GM18520 (cell line): ENCODE results near the gene TBCD.

ENCODE experiments used
- ATAC-seq: cut with Tn5 transposase; IDR thresholded peaks from one replicate; pipeline ENCODE4 v1.9.1; 2021; ENCODE audit not compliant: unreplicated experiment

The TBCD gene

DNA sequence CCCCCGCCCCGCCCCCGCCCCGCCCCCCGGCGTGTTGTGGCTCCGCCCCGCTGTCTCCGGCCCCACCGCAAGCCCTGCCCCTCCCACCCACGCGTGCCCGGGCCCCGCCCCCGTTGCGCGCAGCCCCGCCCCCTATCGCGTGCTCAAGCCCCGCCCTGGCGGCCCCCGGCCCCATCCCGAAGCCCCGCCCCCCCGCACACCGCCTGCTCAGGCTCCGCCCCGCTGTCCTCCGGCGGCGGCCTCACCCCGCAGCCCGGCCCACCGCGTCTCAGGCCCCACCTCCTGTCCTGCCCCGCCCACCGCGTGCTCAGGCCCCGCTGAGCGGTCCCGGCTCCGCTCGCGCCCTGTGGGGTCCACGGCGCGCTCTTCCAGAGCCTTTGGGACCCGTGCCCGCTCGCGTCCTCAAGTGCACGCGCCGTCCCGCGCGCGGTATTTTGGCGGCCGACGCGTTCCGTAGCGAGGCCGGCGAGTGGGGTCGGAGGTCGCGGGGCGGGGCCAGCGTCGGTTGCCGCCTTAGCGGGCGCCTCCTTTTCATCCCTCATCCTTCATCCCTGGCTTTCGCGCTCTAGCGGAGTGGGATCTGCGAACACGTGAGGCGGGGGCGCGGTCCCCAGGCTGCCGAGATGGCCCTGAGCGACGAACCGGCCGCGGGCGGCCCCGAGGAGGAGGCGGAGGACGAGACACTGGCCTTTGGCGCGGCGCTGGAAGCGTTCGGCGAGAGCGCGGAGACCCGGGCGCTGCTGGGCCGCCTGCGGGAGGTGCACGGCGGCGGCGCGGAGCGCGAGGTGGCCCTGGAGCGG lies at the start of gene TBCD:
Gene TBCD (plus strand): TSS at position 495 of the 800 bp plus-strand sequence. CDS start 129 bp downstream, at position 624.
- ATAC-seq = peak; percentile 54

DNA sequence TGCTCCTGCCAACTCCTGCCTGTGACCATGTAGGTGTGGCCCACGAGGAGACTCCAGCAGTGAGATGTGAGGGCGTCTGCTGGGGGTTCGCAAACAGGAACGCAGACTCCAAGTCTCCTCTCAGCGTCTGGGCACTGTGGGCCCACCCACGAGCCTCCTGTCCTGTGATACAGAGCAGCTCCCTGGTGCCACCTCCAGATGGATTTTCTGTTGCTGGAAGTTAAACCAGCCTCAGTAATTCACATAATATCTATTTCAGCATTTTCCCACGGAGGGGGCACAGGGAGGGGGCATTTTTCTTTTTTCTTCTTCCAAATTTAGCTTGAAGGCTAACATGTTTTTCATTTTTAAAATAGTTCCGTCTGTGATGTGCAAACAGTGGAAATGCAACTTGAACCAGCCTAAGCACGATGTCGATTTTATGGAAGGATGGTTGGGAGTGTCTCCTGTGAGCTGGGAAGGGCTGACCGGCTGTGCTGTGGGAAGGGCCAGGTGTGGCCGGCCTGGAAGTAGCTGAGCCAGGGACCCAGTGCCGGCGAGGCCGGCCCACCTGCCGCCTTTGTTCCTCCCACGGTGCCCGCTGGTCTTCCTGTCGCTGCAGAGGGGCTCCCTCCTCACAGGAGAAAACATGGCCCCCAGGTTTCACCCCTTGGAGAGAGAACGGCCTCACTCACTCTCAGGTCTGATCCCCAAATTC lies 49.5 kb upstream of the TBCD start:
- ATAC-seq = no peak

DNA sequence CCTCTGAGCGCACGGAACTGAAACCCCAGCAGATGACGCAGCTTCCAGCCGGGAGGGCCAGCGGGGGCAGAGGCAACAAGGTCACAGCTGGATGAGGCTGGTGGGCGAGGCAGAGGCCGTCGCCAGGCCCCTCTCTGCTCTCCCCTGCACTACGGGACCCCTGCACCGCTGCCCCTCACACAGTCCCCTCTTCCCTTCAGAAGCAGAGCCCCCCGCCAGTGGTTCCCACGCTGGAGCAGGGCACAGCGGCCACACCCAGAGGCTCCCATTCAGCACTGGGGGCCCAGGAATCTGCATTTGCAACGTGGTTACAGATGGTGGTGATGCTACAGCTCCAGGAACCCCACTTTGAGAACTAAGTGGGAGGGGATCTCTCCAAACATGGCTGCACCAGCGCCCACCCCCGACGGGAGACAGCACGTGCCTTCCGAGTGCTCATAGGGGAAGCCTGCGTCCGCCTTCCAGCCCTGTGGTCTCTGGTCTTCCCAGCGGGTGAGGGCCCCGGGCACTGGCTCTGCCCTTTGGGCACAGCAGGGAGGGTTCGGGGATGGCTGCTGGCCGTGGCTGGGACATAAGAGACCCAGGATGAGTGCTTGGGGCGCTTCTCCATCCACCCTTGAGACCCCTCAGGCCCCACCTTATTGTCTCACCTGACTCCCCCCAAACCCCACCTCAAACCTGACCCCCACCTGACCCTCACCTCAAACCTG lies 48.7 kb upstream of the TBCD start:
- no peak for ATAC-seq

DNA sequence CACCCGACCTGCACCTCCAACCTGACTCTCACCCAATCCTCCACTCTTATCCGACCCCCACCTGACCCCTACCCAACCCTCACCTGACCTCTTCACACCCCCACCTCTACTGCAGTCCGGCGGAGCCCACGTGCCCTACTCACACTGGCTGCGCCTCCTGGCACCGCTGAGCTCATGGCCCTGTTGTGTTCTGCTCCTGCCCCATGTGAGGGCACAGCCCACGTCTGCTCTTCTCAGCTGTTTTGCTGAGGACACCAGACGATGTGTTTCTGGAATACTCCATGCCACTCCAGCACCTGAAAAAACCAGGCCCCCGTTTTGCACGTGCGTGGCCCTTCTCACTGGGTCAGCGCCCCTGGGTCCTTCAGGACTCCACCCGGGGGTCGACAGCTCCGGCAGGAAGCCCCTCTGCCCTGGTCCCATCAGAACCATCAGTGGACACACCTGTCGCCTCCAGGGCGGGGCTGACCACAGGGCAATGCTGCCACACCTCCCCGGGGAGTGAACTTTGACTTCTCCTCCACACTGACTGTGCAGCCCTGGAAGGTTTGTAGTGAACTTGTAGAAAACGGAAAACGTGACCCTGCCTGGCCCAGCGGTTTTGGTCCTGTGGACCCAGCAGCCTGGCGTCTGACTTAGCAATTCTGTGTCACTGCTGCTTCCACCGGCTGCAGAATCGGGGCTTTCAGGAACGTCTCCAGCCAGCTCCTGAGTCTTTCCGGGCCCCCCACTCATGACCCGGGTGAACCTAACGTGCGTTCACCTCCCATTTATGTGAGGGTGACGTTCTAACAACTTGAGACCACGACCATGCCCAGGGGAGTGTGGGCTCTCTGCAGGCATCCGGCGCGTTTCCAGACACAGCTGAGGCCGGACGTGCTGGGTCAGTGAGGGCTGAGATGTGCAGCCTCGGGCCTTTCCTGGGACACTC lies 47.7 kb upstream of the TBCD start:
- ATAC-seq = no peak

DNA sequence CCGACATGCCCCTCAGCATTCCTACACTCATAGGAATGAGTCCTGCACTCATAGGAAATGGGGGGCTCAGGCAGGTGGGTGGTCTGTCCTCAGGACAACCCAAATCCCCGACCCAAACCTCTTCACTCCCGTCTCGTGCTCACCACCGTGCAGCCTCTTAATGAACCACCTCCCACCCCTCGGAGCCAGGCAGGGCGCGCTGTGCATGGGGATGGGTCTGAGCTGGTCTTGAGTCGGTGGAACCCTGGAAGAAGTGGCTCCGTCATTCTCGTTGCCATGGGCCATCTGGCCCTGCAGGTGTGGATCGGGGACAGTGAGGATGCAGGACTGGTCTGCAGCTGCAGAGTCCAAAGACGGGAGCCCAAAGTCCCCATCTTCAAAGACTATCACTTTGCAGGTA lies 47.0 kb upstream of the TBCD start:
- ATAC-seq = no peak

DNA sequence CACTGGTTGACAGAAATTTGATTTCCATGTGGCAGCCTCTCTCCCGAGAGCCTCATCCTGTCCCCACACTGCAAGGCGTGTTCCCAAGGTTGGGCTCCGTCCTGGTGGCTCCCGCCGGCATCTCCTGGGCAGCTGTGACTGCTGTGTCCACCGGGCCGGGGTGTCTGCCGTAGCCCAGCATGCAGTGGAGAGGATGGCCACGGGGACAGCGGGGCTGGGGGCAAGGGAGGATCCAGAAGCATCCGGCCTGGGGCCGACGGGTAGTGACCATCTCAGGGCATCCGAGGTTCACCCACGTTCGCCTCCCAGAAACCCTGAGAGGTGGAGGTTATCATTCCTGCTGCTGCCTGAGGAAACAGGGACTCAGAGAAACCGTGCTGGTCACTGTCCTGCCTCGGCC lies 46.1 kb upstream of the TBCD start:
- ATAC-seq = no peak

DNA sequence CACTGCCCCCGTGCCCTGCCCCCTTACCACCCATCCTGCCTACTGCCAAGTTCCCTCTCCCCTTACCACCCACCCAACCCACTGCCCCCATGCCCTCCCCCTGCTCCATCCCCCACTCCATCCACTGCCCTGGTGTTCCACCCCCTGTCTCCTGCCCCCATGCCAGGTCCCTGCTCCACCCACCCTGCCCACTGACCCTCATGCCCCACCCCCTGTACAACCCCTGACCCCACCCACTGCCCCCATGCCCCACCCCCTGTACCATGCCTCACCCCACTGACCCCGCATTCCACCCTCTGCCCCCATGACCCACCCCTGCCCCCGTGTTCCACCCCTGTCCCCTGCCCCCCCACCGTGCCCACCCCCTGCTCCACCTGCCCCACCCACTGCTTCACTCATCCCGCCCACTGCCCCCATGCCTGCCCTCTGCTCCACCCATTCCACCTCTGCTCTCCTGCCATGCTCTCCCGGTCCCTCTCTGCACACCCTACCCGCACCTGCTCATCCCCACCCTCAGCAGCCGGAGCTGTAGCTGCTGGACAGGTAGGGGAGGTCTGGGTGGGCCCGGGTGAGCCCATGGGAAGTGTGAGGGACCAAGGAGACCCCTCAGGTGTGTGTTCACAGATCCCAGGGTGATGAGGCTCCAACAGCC lies 42.7 kb upstream of the TBCD start:
- no peak for ATAC-seq

DNA sequence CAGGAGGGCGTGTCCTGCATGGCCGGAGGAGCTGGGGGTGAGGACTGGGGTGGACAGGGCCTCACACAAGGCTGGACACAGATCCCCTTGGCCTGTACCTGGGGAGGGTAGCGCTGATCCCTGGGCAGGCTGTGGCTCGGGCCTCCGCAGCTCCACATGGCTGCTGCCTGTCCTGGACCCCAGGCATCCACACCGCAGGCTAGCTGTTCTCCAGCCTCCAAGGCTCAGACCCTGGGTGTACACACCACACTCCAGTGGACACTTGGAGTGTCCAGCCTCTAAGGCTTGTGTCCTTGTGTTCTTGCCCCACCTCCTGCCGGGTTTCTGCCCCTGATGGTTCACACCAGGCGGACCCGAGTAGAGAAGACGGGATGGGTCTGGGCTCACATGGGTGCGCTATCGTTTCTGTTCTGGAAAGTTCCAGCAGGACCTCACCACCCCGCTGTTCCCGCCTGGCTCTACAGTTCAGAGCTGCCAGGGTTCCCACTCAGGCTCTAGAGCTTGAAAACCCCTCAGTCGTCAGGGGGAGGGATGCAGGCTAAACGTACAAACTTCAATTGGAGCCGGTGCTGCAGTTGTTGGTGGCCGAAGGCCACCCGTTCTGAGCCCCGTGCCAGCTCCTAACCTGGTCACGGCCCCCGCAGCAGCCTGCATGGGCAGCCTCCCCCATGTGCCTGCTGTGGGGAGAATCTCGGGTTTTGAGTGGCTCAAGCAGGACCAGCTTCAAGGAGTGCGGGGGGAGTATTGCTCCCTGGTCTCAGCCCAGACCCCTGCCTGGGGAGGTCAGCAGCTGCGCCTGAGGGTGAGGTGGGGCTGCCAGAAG lies 42.0 kb upstream of the TBCD start:
- ATAC-seq = no peak

DNA sequence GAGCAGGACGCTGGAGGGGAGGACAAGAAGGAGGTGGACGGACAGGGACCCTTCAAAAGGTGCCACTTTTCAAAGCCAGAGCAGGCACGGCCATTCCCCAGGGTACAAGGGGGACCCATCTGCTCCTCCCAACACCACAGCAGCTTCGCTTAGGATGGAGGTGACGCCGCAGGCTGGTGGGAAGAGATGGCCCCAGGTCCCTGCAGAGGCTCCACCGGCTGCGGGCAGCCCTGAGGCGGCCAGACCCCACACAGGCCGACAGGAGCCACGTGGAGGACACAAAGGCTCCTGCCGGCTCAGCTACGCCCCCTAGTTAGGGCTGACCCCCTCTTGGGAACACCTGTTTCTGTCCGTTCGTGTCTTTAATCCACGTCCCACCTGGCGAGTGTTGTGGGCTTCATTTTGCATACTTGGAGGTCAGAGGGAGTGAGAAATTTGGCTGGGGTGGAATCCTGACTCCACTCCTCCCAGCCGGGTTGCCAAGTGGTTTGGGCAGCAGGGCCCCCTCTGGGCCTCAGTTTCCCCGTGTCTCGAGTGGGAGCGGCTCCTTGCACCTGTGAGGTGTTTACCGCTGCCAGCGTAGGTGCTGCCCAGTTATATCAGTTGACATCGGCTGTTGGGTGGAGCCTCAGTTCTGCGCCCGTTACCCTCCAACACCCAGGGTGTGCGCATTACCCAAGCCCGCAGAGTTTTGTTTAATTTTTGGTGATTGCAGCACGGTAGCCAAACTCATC lies 41.2 kb upstream of the TBCD start:
- no peak for ATAC-seq

DNA sequence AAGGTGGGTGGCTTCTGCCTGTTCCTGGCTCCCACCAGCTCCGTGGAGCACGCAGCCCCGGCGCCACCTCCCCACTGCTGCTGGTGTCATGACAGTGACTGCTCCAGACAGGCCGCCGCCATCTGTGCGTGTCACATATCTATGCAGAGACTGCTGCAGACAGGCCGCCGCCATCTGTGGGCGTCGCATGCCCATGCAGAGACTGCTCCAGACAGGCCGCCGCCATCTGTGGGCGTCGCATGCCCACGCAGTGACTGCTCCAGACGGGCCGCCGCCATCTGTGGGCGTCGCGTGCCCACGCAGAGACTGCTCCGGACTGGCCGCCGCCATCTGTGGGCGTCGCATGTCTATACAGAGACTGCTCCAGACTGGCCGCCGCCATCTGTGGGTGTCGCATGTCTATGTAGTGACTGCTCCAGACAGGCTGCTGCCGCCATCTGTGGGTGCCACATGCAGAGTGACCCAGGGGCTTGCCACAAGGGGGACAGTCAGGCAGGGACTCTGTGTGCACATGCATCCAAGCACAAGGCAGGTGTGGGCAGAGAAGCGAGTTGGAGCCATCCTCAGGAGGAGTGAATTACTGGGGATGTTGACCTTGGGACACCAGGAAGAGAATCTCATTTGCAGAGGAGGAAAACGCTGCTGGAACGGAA lies 38.7 kb upstream of the TBCD start:
- ATAC-seq = no peak

DNA sequence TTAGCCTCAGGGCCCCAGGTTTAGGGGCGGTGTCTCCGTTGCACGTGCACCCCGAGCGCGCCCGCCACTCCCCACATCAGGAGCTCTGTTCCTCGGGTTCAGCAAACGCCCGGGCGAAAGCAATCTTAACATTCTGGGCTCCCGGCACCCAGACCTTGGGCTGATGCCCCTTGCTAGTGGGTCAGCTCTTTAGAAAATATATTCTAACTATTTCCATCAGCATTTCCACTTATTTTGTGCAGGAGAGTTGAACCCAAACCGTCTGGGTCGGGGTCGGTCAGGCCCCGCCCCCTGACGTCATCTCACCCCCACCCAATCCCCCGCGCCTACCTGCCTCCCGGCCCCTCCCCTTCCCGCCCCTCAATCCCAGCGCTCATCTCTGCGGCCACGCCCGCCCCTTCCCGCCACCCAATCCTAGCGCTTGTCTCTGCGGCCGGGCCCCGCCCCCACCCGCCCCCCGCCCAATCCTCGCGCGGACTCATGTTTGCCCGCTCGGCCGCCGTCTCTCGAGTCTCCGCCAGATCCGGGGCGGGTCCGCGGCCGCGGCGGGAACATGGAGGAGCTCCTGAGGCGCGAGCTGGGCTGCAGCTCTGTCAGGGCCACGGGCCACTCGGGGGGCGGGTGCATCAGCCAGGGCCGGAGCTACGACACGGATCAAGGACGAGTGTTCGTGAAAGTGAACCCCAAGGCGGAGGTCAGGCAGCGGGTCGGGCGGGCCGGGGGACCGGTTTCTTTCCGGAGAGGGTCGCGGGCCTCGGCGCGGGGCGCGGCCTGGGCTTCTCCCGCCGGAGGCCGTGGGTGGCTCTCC lies 35.5 kb upstream of the TBCD start, which contains the start of gene FN3KRP:
Gene FN3KRP (plus strand): TSS at position 504 of the 808 bp plus-strand sequence. CDS start 50 bp downstream, at position 554.
- peak; percentile 42 for ATAC-seq

DNA sequence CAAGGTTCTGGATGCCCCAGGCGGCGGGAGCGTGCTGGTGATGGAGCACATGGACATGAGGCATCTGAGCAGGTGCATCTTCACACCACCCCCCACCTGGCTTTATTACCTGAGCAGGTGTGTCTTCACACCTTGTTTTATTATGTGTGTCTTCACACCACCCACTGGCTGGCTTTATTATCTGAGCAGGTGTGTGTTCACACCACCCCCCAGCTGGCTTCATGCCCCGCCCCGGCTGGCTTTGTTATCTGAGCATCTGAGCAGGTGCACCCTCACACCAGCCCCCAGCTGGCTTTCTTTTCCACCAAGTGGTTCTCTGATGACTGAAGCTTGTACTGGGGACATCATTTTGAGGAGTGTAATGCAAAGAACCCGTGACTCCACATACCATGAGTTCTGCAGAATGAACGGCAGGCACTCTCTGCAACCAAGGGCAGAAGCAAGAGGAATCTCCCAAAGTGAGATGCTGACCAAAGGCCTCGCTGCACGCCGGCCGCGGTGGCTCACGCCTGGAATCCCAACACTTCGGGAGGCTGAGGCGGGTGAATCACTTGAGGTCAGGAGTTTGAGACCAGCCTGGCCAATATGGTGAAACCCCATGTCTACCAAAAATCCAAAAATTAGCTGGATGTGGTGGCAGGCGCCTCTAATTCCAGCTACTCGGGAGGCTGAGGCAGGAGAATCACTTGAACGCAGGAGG lies 32.7 kb upstream of the TBCD start:
- ATAC-seq = no peak

DNA sequence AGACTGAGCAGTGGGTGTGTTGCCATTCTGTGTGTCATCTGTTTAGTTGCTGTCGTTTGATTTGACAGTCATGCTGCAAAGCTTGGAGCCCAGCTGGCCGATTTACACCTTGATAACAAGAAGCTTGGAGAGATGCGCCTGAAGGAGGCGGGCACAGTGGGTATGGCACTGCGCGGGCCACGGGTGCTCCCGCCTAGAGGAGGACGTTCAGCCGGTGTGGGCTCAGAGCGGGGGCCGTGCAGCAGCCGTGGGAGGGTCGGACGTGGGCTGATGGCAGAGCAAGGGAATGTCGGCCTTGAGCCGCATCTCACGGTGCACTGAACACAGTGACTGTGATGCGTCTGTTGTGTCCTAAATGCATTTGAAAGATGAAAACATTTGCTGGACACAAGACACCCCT lies 31.7 kb upstream of the TBCD start:
- ATAC-seq = no peak

DNA sequence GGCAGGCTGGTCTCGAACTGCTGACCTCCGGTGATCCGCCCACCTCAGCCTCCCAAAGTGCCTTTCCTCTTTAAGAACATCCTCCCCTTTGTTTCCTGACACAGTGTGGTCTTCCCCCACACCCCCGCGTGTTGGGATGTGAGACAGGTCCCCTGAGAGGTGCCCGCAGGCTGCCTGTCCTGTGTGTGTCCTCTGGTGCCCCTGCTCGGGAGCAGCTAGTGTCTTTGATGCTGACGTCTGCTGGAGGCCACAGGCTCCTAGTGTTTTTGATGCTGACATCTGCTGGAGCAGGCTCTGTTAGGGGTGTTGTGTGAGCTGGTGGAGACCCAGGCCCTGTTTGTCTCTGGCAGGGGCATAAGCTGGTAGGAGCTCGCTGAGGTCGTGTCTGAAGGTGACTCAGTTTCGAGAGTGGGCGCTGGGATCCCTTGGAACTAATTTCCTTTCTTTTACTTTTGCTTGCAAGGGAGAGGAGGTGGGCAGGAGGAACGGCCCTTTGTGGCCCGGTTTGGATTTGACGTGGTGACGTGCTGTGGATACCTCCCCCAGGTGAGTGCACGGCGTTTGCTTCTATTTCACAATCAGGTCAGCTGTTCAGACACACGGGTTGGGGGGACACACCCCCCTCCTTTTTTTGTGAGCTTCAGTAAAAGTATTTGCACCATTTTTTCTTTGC lies 29.4 kb upstream of the TBCD start:
- no peak for ATAC-seq

DNA sequence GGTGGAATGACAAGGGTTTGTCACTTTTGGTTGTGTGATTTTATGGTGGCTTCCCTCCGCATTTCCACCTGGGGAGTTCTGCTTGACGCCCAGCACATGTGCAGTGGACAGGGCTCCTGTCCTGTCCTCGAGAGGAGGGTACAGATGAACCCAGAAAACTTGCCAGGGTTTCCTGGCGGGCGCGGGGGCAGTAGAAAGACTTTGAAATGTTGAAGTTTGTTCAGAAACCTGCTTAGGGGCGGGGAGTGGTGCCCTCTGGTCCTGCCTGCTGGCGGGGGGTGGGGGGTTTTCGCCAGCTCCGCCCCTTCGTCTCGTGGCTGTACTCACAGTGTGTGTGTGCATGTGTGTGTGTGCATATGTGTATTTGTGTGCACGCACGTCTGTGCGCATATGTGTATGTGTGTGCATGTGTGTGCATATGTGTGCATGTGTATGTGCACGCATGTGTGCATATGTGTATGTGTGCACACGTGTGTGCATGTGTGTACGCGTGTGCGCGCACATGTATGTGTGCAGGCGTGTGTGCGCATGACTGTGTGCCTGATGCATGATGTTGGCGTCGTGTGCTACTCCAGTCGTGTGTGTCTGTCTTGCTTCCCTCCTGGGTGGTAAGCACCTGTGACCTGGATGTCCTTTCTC lies 28.6 kb upstream of the TBCD start:
- ATAC-seq = no peak

DNA sequence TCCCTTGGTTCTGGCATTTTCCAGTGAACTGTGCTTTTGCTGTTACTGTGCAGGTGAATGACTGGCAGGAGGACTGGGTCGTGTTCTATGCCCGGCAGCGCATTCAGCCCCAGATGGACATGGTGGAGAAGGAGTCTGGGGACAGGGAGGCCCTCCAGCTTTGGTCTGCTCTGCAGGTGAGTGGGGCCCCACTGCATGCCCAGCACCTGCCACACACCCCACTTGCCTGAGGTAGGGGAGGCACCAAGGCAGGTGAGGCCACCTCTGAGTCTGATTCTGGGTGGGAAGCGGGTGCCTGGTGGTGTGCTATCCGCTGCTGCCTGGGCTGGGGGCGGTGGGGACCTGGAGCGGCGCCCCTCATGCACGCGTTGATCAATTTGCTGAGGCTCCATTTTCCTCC lies 25.4 kb upstream of the TBCD start:
- ATAC-seq = no peak
